Fibroblast of peridontal ligament (primary cell): ENCODE measurements around the gene NKX2-8.

Experiments
- DNase-seq: peaks from one replicate; pipeline ENCODE4 v3.0.0-alpha.2; 2010; ENCODE audit errors: extremely low read depth

Gene NKX2-8

DNA sequence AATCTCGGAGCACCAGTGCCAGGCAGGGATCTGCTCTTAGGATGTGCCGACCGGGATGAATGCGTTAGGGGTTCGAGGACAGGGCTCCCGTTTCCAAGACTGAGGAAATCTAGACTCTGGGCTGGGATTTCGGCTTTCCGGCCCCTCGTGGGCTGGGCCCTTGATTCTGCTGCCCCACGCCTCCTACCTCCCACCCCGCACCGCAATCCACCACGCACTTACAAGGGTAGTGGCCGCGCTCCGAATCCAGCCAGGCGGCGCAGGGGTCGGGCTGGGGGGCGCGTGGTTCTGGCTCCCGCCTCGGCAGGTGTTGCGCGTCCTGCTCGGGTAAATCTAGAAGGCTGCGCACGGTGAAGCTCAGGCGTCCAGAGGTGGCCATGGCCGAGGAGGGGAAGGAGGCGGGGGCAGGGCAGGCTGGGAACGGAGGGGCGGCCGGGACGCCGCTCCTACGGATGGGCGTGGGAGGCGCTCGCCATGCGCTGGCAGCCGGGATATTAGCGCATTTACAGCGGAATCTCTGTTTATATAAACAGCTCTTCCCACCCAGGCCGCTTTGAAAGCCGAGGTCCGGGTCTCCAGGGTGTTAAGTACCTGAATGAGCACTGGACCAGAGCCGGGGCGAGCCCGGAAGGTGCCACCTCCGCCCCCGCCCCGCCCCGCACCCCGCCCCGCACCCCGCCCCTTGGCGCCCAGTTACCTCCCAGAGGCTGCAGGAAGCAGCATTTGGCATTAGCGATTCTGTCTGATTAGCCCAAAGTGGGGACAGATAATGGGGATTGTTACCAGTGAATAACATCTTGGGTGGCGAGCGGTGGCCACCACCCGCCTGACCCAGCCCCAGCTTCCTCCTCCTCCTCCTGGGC lies at the start of gene NKX2-8:
Gene NKX2-8 (minus strand): TSS at position 604 of the 863 bp plus-strand sequence. CDS start 225 bp downstream, at position 379.
- DNase-seq, result no peak

DNA sequence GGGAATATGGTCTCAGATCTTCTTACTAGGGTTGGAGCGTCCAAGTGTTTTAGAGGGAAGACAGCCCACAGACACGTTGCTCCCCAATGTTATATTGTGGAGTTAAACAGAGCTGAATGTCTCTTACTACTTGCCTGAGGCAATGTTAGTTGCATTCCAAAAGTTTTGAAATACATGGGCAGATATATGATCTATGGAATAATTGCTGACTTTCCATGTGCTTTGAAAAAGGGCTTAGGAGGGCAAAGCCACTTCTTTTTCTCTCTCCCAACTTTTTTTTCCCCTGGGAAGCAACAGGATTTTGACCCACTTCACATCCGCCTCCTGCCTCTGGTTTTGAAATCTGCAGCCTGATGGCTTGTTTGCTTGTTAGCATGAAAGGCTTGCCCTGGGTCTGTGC lies 45.6 kb upstream of the NKX2-8 start:
- no peak for DNase-seq

DNA sequence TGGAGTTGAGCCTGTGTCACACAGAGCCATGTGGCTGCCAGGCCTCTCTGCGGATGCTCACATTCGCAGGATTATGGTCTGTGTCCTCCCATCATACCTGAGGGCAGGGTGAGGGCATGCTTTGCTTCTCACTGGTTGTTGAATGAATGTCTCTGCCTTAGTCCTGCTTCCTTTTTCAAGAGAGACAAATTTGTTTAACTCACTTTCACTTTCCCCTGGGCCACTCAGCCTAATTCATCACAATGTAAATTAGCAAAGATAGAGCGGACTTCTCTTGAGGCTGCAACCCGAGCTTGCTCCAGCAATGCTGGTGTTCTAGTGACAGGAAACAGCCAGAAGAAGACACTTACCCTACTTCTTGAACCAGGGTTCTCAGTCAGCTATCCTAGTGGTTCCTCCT lies 43.7 kb upstream of the NKX2-8 start:
- peak; percentile 32 for DNase-seq

- DNase-seq, result no peak
These were observed 43.0 kb upstream of the NKX2-8 start for GRCh38 chr14:36625436-36625835.

DNA sequence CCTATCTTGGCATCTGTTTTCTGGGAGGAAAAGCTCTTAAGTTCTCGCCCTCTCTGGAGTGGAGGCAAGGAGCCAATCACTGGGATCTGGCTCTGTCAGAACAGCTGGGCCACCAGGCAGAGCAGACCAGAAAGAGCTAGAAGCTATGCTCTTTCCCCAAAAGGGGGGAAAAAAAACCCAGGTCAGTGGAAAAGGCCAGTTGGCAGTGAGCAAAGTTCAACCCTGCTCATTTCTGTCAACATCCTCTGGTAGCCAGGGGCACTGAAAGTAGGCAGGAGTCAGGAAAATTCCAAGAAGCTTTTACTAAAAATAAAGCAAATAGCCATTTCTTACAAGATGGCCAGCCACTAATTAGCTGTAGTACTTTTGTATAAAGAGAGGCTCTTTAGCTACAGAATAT lies 42.6 kb upstream of the NKX2-8 start:
- DNase-seq, result no peak

DNA sequence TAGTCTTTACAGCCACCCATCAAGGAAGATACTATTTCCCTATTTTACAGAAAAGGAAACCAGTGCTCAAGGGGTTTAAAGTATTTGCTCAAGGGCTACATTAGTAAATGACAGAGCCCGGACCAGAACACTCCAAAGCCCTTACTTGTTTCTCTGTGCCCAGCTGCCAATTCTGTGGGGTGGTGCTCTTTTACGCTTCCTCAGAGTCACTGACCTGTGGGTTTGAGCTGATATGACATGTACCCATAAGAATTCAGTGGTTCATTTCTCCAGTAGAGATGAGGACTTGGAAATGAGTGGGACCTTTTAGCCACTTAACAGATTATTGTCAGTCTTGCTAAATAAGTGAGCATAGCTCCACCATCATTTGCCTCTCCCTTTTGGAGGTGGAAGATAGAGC lies 37.4 kb upstream of the NKX2-8 start:
- peak; percentile 21 for DNase-seq

- DNase-seq, result no peak
These were observed 36.7 kb upstream of the NKX2-8 start for GRCh38 chr14:36619131-36619530.

- DNase-seq, result peak; percentile 58
These were observed 36.2 kb upstream of the NKX2-8 start for GRCh38 chr14:36618641-36619040.

GRCh38 chr14:36617824-36618223 lies 35.4 kb upstream of the NKX2-8 start:
- no peak for DNase-seq

DNA sequence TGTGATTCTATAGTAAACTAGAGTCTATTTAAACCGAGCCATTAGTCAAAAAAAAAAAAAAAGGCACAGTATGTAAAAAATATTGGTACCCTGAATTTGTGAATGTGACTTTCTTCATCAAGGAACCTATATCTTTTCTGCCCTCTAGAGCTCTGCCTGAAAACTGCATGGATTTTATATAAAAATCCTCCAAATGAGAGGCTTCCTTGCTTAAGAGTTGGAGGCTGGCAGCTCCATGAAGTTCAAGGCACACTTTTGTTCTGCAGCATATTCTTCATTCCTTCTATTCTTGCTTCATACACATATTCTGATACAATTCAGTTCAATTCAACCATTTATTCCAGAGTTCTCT lies 23.1 kb upstream of the NKX2-8 start:
- peak; percentile 36 for DNase-seq

DNA sequence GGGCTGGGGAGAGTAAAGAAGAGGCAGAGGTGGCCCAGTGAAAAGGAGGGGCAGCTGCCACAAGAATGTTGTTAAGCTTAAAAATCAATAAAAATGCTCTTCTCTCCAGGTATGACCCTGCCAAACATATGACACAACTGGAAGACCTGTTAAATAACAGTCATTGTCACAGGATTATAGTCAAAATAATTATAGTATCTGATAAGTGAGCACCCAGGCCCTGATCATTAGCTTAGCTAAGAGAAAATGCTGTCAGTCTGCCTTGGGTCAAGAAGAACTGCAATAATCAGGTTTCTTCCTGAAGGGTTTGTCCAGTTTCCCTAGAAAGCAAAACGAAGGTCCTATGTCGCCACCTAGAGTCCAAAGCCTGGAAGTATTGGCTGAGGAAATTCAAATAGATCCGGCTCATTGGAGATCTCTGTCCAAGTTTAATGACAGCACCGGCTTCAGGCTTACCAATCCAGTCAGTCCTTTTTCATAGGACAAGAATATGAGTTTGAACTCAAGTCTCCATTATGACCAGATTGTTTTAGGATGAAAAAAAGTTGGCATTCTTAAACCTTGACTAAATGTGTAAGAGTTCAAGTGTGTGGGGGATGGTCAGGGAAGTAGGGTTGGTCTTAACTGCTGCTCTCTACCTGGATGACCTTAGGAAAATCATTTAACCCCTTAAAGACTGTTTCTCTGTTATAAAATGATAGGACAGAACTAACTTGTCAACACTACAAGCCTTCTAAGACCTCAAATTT lies 22.5 kb upstream of the NKX2-8 start:
- DNase-seq, result peak; percentile 86

DNA sequence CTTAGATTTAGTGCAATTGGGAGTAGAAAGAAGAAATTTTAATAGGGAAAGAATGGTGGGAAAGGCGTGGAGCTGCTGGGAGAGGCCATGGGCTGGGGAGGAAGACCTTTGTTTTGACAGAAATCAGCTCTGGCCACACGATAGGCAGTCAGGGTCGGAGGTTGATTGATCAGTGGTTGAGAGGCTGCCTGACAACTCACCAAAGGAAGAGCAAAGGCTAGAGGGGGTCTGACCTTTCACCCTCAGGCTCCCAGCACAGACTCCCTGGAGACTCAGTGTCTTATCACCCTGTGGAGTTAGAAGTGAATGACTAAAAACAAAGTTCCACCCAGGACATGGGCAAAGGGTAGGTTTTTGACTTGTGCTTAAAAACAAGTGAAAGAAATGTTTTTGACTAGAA lies 18.0 kb upstream of the NKX2-8 start:
- DNase-seq, result no peak

DNA sequence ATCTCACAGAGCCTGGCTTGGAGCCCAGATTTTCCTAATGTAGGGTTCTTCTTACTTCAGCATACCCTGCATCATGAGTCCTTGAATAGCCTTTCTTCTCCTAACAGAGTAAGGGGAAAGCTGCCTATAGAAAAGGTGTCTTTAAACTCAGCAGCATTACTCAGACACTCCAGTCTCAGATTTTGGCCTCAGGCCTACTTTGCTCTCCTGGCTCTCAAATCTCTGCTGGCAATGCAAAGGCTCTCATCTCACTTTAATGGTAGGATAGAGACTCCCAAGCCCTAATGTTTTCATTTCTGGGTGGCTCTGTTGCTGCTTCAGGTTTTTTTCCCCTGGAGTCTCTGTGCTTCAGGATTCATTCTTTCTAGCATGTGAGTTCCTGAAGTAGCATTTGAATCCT lies 9.1 kb upstream of the NKX2-8 start:
- DNase-seq, result no peak

- DNase-seq, result no peak
These were observed 6.4 kb upstream of the NKX2-8 start for GRCh38 chr14:36588788-36589187.

DNA sequence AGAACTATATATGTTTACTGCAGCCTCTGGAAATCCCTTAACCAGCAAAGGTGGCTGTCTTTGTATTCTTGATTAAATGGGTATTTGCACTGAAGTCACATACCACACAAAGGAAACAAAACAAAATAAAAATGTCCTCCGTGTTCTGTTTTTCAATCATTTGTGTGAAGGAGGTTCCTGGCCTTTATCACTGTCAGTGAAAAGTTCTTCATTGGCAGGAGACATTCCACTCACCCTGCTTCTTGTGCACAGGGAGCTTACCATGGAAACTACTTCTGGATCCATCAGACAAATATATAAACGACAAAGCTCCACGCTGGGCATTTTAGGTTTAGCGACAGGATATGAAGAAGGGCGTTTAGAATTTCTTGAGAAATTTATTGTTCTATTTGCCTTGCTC lies 5.7 kb upstream of the NKX2-8 start:
- DNase-seq, result no peak

DNA sequence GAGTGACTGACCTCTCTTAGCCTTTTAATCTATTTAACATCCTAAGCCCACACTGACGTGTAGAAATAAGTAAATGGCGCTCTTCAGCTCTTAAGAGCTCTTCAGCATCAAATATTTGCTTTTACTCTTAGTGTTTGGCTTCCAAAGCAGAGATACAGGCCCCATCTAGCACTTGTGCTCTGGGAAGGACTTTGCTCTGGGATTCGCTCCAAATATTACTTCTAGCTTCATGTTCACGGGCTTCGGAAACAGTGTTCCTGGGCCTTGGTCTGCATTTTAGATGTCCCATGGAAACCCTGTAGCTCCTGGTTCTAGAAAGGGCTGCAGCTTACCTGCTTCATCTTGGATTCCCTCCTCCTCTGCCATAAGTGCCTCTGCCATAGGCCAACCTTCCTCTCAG lies 2.7 kb upstream of the NKX2-8 start:
- no peak for DNase-seq

DNA sequence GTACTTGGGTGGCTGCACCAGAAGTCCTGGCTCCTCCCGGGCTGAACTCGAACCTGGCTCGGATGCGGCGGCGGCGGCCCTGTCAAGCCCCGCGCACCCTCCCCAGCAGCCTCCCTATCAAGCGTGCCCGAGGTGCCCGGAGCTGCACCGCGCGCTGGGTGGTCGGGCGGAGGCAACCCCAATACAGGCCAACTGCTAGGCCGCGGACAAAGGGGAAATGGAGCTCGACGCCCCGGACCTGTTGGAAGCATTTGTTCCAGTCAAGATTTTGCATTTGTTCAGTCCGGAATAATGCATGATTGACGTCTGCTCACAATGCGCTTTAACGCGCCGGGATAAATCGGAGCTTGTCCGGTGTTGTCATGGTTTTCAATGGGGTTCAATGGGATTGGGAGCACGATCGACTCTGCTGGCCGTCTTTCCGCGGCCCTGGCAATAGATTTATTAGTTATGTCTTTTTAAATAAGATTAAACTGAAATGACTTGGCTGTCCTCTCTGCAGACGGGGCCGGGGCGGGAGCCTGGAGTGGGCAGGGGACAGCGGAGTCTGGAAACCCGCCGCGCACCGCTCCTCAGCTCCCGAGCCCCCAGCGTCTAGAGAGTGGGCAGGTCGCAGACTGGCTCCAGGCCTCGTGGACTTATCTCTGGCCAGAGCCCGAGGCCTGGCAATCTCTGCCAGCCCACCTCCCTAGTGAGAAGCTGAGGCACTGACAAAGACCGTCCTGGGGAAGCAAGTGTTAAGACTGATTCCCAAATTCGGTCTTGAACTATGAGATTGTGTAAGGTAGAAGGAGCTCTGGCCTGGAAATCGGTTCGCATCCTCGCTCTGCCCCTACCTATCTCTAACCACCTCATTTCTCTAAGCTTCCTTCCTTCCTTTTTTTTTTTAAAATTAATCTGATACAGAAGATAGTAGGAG lies 1.7 kb upstream of the NKX2-8 start:
- no peak for DNase-seq

GRCh38 chr14:36583242-36583892 lies 953 bp upstream of the NKX2-8 start:
- DNase-seq, result no peak

DNA sequence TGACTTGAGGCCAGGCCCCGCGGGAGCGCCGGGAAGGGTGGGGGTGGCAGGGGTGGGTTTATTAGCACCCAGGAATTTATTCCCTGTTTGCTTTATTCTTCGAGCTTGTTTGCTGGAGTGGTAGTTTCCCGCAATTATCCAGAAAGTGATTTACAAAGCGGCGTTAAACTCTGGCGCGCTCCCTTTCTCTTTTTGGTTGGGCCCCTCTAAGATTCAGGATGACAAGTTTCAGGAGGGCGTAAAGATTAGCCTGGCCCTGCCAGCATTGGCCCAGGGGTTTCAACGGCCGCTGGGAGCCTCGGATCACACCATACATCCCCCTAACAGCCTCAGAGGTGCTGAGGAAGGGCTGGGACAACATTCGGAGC lies 444 bp upstream of the NKX2-8 start:
- no peak for DNase-seq

DNA sequence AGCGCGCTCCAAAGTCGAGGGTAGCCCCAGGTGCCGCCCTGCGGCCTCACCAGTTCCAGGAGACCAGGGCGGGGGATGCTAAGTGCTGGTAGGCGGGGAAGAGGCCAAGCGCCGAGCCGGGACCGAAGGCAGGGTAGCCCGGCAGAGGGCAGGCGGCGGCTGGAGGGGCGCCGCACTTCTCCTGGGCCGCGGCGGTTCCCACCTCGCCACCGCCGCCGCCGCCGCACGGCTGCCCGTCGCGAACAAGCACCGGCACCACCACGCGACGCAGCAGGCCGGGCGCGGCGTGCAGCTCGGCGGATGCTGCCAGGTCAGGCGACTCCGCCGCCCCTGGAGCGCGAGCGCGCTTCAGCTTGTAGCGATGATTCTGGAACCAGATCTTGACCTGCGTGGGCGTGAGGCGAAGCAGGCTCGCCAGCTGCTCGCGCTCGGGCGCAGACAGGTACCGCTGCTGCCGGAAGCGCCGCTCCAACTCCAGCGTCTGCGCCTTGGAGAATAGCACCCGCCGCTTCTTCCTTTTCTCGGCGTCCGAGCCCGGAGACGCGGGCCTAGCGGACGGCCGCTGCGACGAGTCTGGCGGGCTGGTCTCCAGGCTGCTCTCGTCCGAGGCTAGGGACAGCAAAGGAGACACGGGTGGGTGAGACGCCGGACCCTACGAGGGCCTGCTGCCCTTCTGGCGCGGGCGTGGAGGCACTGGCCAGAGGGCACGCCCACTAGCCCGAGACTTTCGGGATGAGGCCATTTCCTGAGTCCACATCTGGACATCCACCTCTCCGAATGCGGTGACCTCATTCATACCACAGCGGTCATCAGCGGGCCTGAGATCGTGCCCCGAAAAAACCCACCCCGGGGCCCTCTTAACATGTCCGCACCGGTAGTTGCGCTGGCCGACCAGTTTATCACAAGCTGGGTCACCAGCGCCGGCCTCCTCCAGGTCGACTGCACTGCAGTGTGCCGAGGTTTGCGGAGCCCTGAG lies 1.3 kb downstream of the NKX2-8 start:
- DNase-seq, result peak; percentile 20
